Transverse colon (tissue), 4 donors: ENCODE data around the gene PLCG2.

Source experiments
- POLR2AphosphoS5 ChIP-seq, 3 donors: sonication (generic); formaldehyde crosslinking; IDR thresholded peaks; one replicate each; pipeline ENCODE4 v1.6.1; 2016; ENCODE audit warnings: antibody characterized with exemption in 3 of 3
- TF ChIP-seq, protein P1 (sequence below), 5 experiments: fragments of 200-600 bp in 3 of 5; fragments of 450-650 bp in 2 of 5; sonication (generic) in 3 of 5; IDR thresholded peaks; 1 replicate in 2 of 5; 2 replicates in 3 of 5; pipeline ENCODE4 v1.5.1; 2016 to 2017; ENCODE audit warnings: antibody characterized with exemption in 5 of 5, inconsistent platforms in 3 of 5, mild to moderate bottlenecking in 2 of 5, moderate library complexity in 1 of 5

GRCh38 chr16:81836279-81837054, 57.4 kb downstream of the PLCG2 start:
- TF ChIP-seq, protein P1, sequence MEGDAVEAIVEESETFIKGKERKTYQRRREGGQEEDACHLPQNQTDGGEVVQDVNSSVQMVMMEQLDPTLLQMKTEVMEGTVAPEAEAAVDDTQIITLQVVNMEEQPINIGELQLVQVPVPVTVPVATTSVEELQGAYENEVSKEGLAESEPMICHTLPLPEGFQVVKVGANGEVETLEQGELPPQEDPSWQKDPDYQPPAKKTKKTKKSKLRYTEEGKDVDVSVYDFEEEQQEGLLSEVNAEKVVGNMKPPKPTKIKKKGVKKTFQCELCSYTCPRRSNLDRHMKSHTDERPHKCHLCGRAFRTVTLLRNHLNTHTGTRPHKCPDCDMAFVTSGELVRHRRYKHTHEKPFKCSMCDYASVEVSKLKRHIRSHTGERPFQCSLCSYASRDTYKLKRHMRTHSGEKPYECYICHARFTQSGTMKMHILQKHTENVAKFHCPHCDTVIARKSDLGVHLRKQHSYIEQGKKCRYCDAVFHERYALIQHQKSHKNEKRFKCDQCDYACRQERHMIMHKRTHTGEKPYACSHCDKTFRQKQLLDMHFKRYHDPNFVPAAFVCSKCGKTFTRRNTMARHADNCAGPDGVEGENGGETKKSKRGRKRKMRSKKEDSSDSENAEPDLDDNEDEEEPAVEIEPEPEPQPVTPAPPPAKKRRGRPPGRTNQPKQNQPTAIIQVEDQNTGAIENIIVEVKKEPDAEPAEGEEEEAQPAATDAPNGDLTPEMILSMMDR (IDR thresholded peaks at IDR 0.05): no peak
- no peak for TF ChIP-seq POLR2AphosphoS5 (IDR thresholded peaks at IDR 0.05)
